Measurements from ENCODE around the gene CTSH. TPM values are rescaled to one million over a fixed set of nuclear protein-coding genes. Genes with fewer than 3 reads are reported as not detected.

The CTSH gene
- total RNA-seq, 1 experiment from 2014 or later = 20.4 TPM

DNA sequence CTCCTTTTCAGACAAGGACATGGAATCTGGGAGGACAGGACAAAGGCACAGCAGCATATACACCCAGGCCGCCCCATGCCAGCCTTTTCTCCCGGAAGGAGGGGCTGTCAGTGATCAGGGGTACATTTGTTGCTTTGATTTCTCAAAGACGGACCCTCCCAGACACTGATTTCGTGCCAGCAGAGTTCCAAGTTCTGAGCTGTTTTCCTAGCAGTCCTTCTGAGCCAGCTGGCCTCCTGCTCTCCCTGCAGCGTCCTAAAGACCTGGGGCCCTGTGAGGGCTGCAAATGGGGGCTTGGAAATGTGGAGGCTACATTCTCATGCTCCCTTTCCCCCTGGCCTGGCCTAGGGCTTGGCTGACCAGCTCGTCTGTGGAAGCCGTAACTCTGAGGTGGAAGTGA, 22.3 kb downstream of the CTSH start:
- TF ChIP-seq, protein P1, sequence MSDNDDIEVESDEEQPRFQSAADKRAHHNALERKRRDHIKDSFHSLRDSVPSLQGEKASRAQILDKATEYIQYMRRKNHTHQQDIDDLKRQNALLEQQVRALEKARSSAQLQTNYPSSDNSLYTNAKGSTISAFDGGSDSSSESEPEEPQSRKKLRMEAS (CRISPR knock-in tag; IDR thresholded peaks at IDR 0.05) = no peak
- TF ChIP-seq NFATC4 (CRISPR knock-in tag; IDR thresholded peaks at IDR 0.05) (no peak), PRRX2 (CRISPR knock-in tag; IDR thresholded peaks at IDR 0.05) (no peak), CREM (CRISPR knock-in tag; IDR thresholded peaks at IDR 0.05) (no peak), TEAD1 (CRISPR knock-in tag; IDR thresholded peaks at IDR 0.05) (no peak), CBFB (CRISPR knock-in tag; IDR thresholded peaks at IDR 0.05; ENCODE audit: low read depth) (no peak), RELA (CRISPR knock-in tag; IDR thresholded peaks at IDR 0.05; ENCODE audit: borderline replicate concordance) (no peak)
- TF ChIP-seq, protein P2, sequence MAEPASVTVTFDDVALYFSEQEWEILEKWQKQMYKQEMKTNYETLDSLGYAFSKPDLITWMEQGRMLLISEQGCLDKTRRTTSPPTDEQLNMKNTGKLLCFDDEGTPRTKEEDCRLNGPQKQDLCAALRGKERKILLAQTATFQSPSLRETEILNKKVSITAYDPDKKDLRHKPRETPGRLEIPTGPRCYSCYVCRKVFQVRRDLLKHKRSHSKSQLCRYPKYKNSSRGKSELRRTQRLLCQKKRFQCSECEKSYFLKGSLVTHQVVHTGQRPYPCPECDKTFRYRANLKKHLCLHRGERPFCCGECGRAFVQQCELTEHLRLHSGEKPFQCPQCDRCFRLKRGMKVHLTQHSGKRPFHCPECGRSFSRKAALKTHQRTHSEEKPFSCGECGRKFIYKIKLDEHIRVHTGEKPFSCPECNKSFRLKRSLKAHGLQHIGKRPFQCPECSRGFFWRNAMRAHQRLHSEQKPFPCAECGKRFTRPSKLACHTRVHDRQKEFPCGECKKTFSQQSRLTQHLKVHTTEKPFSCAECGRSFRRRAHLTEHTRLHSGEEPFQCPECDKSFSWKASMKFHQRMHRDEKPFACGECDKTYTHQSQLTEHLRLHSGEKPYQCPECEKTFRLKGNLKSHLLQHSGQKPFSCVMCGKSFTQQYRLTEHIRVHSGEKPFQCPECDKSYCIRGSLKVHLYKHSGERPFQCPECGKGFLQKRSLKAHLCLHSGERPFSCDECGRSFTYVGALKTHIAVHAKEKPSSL (CRISPR knock-in tag; conservative IDR thresholded peaks at IDR 0.05) = no peak
- TF ChIP-seq, protein P3, sequence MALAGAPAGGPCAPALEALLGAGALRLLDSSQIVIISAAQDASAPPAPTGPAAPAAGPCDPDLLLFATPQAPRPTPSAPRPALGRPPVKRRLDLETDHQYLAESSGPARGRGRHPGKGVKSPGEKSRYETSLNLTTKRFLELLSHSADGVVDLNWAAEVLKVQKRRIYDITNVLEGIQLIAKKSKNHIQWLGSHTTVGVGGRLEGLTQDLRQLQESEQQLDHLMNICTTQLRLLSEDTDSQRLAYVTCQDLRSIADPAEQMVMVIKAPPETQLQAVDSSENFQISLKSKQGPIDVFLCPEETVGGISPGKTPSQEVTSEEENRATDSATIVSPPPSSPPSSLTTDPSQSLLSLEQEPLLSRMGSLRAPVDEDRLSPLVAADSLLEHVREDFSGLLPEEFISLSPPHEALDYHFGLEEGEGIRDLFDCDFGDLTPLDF (CRISPR knock-in tag; IDR thresholded peaks at IDR 0.05) = no peak
- ChIA-PET CTCF (interaction anchor here (1.1 to 2.1 kb wide), 5 partner anchors 12 to 103 kb away, joined by 3 to 8 read pairs (median 6); no protein-coding TSS in a partner anchor), POLR2A (interaction anchor here (0.6 to 1.1 kb wide), 2 partner anchors 19 to 57 kb away, joined by 4 read pairs; no protein-coding TSS in a partner anchor)
- no peaks in the 10 kb centered on the region for H3K4me1 Mint-ChIP-seq
- no peaks in the 10 kb centered on the region for H3K27me3 Mint-ChIP-seq (ENCODE audit: low read depth)
- peaks cover 38% of the 10 kb centered on the region for H3K36me3 Mint-ChIP-seq
- no peak overlapping the region for H3K4me3 Mint-ChIP-seq
- H3K9me3 Mint-ChIP-seq = no peaks in the 10 kb centered on the region
- ATAC-seq = no peak
- H3K27ac Mint-ChIP-seq = no peak overlapping the region
- DNase-seq (ENCODE audit: low spot score) = no peak

DNA sequence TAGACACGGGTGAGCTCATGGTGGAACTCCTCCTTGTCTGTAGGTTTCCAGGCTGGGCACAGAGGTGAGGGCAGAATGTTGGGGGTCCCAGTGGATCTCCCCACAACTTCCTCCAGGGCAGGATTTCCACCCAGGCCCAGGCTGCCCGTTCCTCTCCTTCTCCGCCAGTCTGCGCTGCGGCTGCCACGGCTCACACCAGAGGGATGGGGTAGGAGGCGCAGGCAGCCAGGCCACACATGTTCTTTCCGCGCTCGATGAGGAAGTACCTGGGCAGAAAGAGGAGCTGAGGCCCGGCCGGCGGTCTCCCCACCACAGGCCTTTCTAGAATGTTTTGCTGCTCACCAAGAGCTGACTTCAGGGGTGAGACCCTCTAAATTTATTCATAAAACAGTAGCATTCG, 22.9 kb downstream of the CTSH start:
- ChIA-PET CTCF (interaction anchor here (1.1 to 2.1 kb wide), 6 partner anchors 12 to 103 kb away, joined by 3 to 8 read pairs (median 6); no protein-coding TSS in a partner anchor), POLR2A (interaction anchor here (1.1 kb wide), 1 partner anchor 58 kb away, joined by 4 read pairs; no protein-coding TSS in a partner anchor)
- peaks cover 38% of the 10 kb centered on the region for H3K36me3 Mint-ChIP-seq
- no peak for TF ChIP-seq ELF4 (CRISPR knock-in tag; IDR thresholded peaks at IDR 0.05; ENCODE audit: low read depth)
- no peak for TF ChIP-seq IRF2 (CRISPR knock-in tag; IDR thresholded peaks at IDR 0.05; ENCODE audit: borderline replicate concordance, low read depth)
- TF ChIP-seq, protein P4, sequence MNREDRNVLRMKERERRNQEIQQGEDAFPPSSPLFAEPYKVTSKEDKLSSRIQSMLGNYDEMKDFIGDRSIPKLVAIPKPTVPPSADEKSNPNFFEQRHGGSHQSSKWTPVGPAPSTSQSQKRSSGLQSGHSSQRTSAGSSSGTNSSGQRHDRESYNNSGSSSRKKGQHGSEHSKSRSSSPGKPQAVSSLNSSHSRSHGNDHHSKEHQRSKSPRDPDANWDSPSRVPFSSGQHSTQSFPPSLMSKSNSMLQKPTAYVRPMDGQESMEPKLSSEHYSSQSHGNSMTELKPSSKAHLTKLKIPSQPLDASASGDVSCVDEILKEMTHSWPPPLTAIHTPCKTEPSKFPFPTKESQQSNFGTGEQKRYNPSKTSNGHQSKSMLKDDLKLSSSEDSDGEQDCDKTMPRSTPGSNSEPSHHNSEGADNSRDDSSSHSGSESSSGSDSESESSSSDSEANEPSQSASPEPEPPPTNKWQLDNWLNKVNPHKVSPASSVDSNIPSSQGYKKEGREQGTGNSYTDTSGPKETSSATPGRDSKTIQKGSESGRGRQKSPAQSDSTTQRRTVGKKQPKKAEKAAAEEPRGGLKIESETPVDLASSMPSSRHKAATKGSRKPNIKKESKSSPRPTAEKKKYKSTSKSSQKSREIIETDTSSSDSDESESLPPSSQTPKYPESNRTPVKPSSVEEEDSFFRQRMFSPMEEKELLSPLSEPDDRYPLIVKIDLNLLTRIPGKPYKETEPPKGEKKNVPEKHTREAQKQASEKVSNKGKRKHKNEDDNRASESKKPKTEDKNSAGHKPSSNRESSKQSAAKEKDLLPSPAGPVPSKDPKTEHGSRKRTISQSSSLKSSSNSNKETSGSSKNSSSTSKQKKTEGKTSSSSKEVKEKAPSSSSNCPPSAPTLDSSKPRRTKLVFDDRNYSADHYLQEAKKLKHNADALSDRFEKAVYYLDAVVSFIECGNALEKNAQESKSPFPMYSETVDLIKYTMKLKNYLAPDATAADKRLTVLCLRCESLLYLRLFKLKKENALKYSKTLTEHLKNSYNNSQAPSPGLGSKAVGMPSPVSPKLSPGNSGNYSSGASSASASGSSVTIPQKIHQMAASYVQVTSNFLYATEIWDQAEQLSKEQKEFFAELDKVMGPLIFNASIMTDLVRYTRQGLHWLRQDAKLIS (CRISPR knock-in tag; IDR thresholded peaks at IDR 0.05; ENCODE audit: borderline replicate concordance) = no peak
- no peak for TF ChIP-seq ZNF671 (CRISPR knock-in tag; IDR thresholded peaks at IDR 0.05)
- no peak for TF ChIP-seq ZNF121 (CRISPR knock-in tag; IDR thresholded peaks at IDR 0.05)
- no peak for TF ChIP-seq NR1H2 (CRISPR knock-in tag; IDR thresholded peaks at IDR 0.05)
- TF ChIP-seq, protein P5, sequence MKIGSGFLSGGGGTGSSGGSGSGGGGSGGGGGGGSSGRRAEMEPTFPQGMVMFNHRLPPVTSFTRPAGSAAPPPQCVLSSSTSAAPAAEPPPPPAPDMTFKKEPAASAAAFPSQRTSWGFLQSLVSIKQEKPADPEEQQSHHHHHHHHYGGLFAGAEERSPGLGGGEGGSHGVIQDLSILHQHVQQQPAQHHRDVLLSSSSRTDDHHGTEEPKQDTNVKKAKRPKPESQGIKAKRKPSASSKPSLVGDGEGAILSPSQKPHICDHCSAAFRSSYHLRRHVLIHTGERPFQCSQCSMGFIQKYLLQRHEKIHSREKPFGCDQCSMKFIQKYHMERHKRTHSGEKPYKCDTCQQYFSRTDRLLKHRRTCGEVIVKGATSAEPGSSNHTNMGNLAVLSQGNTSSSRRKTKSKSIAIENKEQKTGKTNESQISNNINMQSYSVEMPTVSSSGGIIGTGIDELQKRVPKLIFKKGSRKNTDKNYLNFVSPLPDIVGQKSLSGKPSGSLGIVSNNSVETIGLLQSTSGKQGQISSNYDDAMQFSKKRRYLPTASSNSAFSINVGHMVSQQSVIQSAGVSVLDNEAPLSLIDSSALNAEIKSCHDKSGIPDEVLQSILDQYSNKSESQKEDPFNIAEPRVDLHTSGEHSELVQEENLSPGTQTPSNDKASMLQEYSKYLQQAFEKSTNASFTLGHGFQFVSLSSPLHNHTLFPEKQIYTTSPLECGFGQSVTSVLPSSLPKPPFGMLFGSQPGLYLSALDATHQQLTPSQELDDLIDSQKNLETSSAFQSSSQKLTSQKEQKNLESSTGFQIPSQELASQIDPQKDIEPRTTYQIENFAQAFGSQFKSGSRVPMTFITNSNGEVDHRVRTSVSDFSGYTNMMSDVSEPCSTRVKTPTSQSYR (CRISPR knock-in tag; IDR thresholded peaks at IDR 0.05) = no peak
- TF ChIP-seq NR3C1 (CRISPR knock-in tag; conservative IDR thresholded peaks at IDR 0.05; ENCODE audit: low read depth) = no peak
- no peak for TF ChIP-seq CREB1 (CRISPR knock-in tag; IDR thresholded peaks at IDR 0.05)
- no peak for TF ChIP-seq ESRRA (CRISPR knock-in tag; IDR thresholded peaks at IDR 0.05; ENCODE audit: borderline replicate concordance)
- no peak for DNase-seq (ENCODE audit: low spot score)
- no peak overlapping the region for H3K4me3 Mint-ChIP-seq
- H3K27ac Mint-ChIP-seq = no peak overlapping the region
- no peaks in the 10 kb centered on the region for H3K27me3 Mint-ChIP-seq (ENCODE audit: low read depth)
- H3K4me1 Mint-ChIP-seq = no peaks in the 10 kb centered on the region
- H3K9me3 Mint-ChIP-seq = no peaks in the 10 kb centered on the region
- no peak for ATAC-seq
